Activated naive CD8-positive, alpha-beta T cell (primary cell): ENCODE data around the gene JCAD.
"Not testable (repeated sequence)": the region's sequence is repeated elsewhere in the genome, so short reads cannot be mapped to it uniquely, and the experiment has no call there.

ENCODE experiments used
- H3K27ac Mint-ChIP-seq: one replicate; pipeline ENCODE4 v1.8.0; 2021; ENCODE audit warnings: mixed read lengths
- H3K27me3 Mint-ChIP-seq: one replicate; pipeline ENCODE4 v1.8.0; 2021; ENCODE audit warnings: mixed read lengths
- H3K36me3 Mint-ChIP-seq: one replicate; pipeline ENCODE4 v1.8.0; 2021; ENCODE audit warnings: mixed read lengths
- H3K4me1 Mint-ChIP-seq: one replicate; pipeline ENCODE4 v1.8.0; 2021; ENCODE audit warnings: low read depth, mixed read lengths
- H3K4me3 Mint-ChIP-seq: one replicate; pipeline ENCODE4 v1.8.0; 2021; ENCODE audit warnings: mild to moderate bottlenecking, mixed read lengths
- H3K9me3 Mint-ChIP-seq: one replicate; pipeline ENCODE4 v1.8.0; 2021; ENCODE audit warnings: low read depth, mixed read lengths

Gene JCAD

DNA sequence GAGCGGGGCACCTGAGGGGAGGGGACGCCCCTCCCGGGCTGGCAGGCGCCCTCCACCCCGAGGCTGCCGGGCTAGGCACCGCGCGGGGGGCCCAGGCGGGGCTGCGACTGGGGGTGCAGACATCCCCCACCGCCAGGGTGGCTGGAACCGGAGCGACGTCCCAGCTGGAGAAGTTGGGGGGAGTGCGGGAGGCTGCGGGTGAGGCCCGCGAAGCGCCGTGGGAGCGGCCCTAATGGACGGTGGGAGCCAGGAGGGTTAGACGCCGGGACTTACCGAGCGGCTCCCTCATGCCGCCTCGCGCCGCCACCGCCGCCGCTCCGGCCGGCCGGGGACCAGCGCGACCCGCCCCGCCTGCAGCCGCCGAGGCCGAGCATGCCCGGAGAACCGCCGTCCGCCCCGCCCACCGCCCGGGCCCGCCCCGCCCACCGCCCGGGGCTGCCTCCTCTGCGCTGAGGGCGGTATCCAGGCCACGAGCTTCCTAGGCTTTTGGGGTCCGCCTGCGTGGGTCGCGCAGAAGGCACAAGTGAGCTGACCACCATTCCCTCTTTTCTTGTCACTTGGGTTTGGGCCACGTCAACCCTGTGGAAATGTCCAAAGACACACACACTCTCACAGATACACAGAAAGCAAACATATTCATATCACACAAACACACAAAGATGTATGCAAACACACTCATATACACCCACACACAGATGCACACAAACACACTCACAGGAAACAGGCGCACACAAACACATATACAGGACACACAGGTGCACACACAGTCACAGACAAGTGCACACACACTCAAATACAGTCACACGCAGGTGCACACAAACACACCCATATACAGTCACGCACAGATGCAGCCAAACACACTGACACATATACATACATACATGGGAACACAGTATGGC lies at the start of gene JCAD:
Gene JCAD (minus strand): TSS at position 378 of the 899 bp plus-strand sequence. CDS start 11,774 bp downstream, outside the sequence.
- H3K9me3 Mint-ChIP-seq, result no peaks in the 10 kb centered on the region
- peaks cover 6% of the 10 kb centered on the region for H3K4me1 Mint-ChIP-seq
- H3K27me3 Mint-ChIP-seq, result peaks cover 65% of the 10 kb centered on the region
- no peak within 1 kb of the TSS for H3K27ac Mint-ChIP-seq
- H3K36me3 Mint-ChIP-seq, result no peaks in the 10 kb centered on the region
- peak within 1 kb of the TSS; percentile 83 for H3K4me3 Mint-ChIP-seq

- H3K27ac Mint-ChIP-seq, result no peak overlapping the region
- no peaks in the 10 kb centered on the region for H3K4me1 Mint-ChIP-seq
- peaks cover 33% of the 10 kb centered on the region for H3K27me3 Mint-ChIP-seq
- H3K4me3 Mint-ChIP-seq, result no peak overlapping the region
- H3K36me3 Mint-ChIP-seq, result no peaks in the 10 kb centered on the region
- peaks cover 3% of the 10 kb centered on the region for H3K9me3 Mint-ChIP-seq
Observed at GRCh38 chr10:30106987-30107386, 47.6 kb upstream of the JCAD start.

- Mint-ChIP-seq H3K36me3 (no peaks in the 10 kb centered on the region), H3K4me3 (no peak overlapping the region), H3K27me3 (peaks cover 31% of the 10 kb centered on the region), H3K4me1 (no peaks in the 10 kb centered on the region), H3K9me3 (peaks cover 3% of the 10 kb centered on the region), H3K27ac (no peak overlapping the region)
Observed at GRCh38 chr10:30103595-30104320, 44.4 kb upstream of the JCAD start.

GRCh38 chr10:30099706-30100105 lies 40.3 kb upstream of the JCAD start:
- peaks cover 21% of the 10 kb centered on the region for H3K27me3 Mint-ChIP-seq
- not testable (repeated sequence) for H3K9me3 Mint-ChIP-seq, H3K4me1 Mint-ChIP-seq, H3K36me3 Mint-ChIP-seq, H3K4me3 Mint-ChIP-seq, H3K27ac Mint-ChIP-seq

- Mint-ChIP-seq H3K4me3 (no peak overlapping the region), H3K36me3 (no peaks in the 10 kb centered on the region), H3K27ac (no peak overlapping the region), H3K4me1 (no peaks in the 10 kb centered on the region), H3K9me3 (peaks cover 3% of the 10 kb centered on the region), H3K27me3 (peaks cover 21% of the 10 kb centered on the region)
Observed at GRCh38 chr10:30099101-30099500, 39.7 kb upstream of the JCAD start.

- Mint-ChIP-seq H3K27ac (no peak overlapping the region), H3K4me1 (no peaks in the 10 kb centered on the region), H3K9me3 (peaks cover 3% of the 10 kb centered on the region), H3K4me3 (no peak overlapping the region), H3K36me3 (no peaks in the 10 kb centered on the region), H3K27me3 (peaks cover 16% of the 10 kb centered on the region)
Observed at GRCh38 chr10:30098629-30099028, 39.2 kb upstream of the JCAD start.

DNA sequence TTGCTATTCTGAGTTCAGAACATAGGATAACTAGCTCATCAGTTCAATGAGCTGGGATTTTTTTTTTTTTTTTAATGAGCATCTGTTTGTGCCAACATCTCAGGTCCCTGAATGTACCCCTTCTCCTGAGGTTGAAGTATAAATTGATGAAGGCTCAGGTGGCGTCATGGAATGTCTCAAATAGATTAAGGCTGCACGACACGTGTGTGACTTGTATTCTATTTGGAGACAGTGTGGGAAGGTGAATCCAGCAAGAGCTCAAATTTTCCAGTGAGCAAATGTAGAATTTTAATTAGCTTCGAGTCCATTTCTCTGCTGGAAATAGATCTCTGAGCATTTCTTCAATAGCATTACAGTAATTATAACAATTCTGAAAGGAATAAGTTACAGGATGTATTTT lies 37.2 kb upstream of the JCAD start:
- Mint-ChIP-seq H3K4me3 (no peak overlapping the region), H3K4me1 (no peaks in the 10 kb centered on the region), H3K27ac (no peak overlapping the region), H3K27me3 (peaks cover 8% of the 10 kb centered on the region), H3K9me3 (no peaks in the 10 kb centered on the region), H3K36me3 (no peaks in the 10 kb centered on the region)

DNA sequence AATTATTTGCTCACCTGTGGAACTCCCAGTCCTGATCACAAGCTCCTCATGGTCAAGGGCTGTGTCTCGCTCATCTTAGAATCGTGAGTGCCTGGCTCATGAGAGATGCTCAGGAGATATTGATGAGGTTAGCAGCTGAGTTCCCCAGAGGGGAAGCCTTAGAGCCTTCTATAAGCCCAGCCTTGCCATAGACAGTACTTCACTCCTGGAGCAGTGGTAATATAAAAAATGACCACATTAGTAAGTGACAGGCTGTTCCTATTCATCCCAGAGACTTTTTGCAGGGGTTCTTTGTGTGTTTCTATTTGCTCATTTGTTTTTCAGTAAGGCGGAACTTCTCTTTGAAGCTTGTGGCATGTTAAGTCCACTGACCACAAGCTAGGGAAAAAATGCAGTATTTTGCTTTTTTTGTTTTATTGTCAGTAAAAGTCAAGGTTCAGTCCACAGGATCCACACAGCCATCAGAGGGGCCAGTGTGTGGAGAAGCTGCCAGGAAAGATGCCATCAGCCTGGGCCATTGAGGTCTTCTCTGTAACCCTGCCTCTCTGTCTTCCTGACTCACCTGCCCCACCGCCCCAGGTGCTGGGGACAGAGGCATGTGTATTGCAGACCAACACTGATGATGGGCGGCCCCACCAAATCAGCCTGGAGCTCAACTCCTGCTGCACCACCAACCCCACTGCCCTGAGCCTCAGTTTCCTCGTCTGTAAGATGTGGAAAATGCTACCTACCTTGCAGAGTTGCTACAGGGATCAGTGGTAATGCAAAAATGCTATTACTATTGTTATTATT lies 36.4 kb upstream of the JCAD start:
- peaks cover 10% of the 10 kb centered on the region for H3K27me3 Mint-ChIP-seq
- no peaks in the 10 kb centered on the region for H3K36me3 Mint-ChIP-seq
- no peaks in the 10 kb centered on the region for H3K9me3 Mint-ChIP-seq
- H3K4me1 Mint-ChIP-seq, result no peaks in the 10 kb centered on the region
- no peak overlapping the region for H3K4me3 Mint-ChIP-seq
- no peak overlapping the region for H3K27ac Mint-ChIP-seq

GRCh38 chr10:30094601-30095000 lies 35.2 kb upstream of the JCAD start:
- Mint-ChIP-seq H3K9me3 (no peaks in the 10 kb centered on the region), H3K27me3 (peaks cover 10% of the 10 kb centered on the region), H3K36me3 (no peaks in the 10 kb centered on the region), H3K27ac (no peak overlapping the region), H3K4me1 (no peaks in the 10 kb centered on the region), H3K4me3 (no peak overlapping the region)

- Mint-ChIP-seq H3K27ac (no peak overlapping the region), H3K36me3 (no peaks in the 10 kb centered on the region), H3K4me1 (no peaks in the 10 kb centered on the region), H3K9me3 (no peaks in the 10 kb centered on the region), H3K27me3 (peaks cover 11% of the 10 kb centered on the region), H3K4me3 (no peak overlapping the region)
Observed at GRCh38 chr10:30093303-30093950, 34.0 kb upstream of the JCAD start.

DNA sequence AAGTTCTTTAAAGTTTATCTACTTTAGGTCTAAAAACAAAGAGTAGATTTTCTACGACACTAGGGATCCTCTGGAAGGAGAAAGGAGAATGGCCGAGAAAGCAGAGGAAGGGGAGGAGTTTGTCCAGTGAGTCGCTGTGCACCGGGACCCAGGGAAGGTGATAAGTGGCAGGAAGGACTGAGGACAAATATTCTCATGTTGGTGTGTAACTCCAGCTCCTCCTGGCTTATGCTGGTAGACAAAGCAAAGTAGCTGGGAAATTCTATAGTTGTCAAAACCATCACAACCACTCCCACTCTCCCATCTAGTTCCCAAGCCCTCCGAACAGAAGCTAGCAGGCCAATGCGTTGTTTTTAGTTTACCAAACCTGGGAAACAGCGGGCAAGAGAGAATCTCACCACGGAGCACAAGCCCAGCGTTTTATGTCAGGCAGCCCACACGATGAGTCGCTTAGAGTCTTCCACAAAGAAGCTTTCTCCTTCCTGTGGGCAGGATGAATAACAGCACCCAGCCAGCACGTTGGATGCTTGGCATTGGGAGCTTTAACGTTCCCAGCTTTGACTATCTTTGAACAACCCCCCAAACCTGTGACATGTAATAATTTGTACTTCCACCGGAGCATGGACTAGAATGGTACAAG lies 32.9 kb upstream of the JCAD start:
- Mint-ChIP-seq H3K36me3 (no peaks in the 10 kb centered on the region), H3K9me3 (no peaks in the 10 kb centered on the region), H3K27ac (no peak overlapping the region), H3K4me1 (no peaks in the 10 kb centered on the region), H3K4me3 (no peak overlapping the region), H3K27me3 (peaks cover 13% of the 10 kb centered on the region)

DNA sequence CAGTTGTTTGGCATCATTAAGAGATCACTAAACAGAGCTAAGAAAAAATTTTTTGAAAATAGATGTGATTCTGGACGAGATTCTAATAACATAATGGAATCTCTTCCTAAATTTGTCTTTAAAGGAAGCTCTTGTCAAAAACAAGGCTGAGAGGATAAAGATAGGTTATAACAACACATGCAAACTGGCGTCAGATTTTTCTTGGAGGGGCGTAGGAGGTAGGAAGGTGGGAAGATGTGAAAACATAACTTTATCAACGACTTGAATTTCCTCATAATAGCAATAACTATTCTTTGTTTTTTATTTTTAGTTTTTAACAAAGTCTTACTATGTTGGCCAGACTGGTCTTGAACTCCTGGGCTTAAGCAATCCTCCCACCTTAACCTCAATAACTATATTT lies 31.8 kb upstream of the JCAD start:
- H3K36me3 Mint-ChIP-seq, result no peaks in the 10 kb centered on the region
- H3K9me3 Mint-ChIP-seq, result no peaks in the 10 kb centered on the region
- H3K27ac Mint-ChIP-seq, result no peak overlapping the region
- H3K4me1 Mint-ChIP-seq, result no peaks in the 10 kb centered on the region
- H3K27me3 Mint-ChIP-seq, result peaks cover 13% of the 10 kb centered on the region
- no peak overlapping the region for H3K4me3 Mint-ChIP-seq

GRCh38 chr10:30088178-30088577 lies 28.8 kb upstream of the JCAD start:
- H3K4me3 Mint-ChIP-seq, result no peak overlapping the region
- peaks cover 17% of the 10 kb centered on the region for H3K27me3 Mint-ChIP-seq
- no peaks in the 10 kb centered on the region for H3K36me3 Mint-ChIP-seq
- H3K4me1 Mint-ChIP-seq, result no peaks in the 10 kb centered on the region
- H3K9me3 Mint-ChIP-seq, result no peaks in the 10 kb centered on the region
- H3K27ac Mint-ChIP-seq, result no peak overlapping the region

DNA sequence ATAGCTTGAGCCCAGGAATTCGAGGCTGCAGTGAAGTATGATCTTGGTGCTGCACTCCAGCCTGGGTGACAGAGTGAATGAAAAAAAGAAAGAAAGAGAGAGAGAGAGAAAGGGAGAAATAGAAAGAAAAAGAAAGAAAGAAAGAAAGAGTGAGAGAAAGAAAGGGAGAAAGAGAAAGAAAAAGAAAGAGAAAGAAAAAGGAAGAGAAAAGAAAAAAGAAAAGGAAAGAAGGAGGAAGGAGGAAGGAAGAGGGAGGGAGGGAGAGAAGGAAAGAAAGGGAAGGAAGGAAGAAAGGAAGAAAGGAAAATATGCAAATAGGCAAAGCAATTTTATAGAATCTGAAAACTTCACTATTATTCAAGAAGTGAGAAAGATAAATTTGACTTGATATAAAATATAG lies 24.5 kb upstream of the JCAD start:
- Mint-ChIP-seq H3K9me3 (no peaks in the 10 kb centered on the region), H3K4me3 (no peak overlapping the region), H3K27me3 (peaks cover 29% of the 10 kb centered on the region), H3K27ac (no peak overlapping the region), H3K4me1 (no peaks in the 10 kb centered on the region), H3K36me3 (no peaks in the 10 kb centered on the region)
